ENCODE results near the gene JMJD8.
"Not testable (repeated sequence)": the region's sequence is repeated elsewhere in the genome, so short reads cannot be mapped to it uniquely, and the experiment has no call there.

JMJD8 gene

GRCh38 chr16:694187-694862 is 10.2 kb upstream of the JMJD8 start:
- DNase-seq, result peak in 1 of 10 donors; percentile 70
- intact Hi-C loops (cut with DNase I), result no loop called here

GRCh38 chr16:693766-694165 is 9.6 kb upstream of the JMJD8 start:
- intact Hi-C loops (cut with DNase I), result no loop called here

GRCh38 chr16:693364-693763 is 9.2 kb upstream of the JMJD8 start:
- intact Hi-C loops (cut with DNase I), result no loop called here
- DNase-seq, result no peak

More at GRCh38 chr16:693766-694165, 9.6 kb upstream of the JMJD8 start:
- no peak for DNase-seq

- no peak for DNase-seq
- intact Hi-C loops (cut with DNase I), result no loop called here
Observed at GRCh38 chr16:692356-693108, 8.4 kb upstream of the JMJD8 start.

GRCh38 chr16:691242-691641 is 7.1 kb upstream of the JMJD8 start:
- DNase-seq, result not testable (repeated sequence)

GRCh38 chr16:689175-689897 is 5.2 kb upstream of the JMJD8 start:
- DNase-seq, result no peak
- intact Hi-C loops (cut with DNase I), result no loop called here

More at GRCh38 chr16:691242-691641, 7.1 kb upstream of the JMJD8 start:
- intact Hi-C loops (cut with DNase I), result not testable (repeated sequence)

GRCh38 chr16:687499-687898 is 3.4 kb upstream of the JMJD8 start:
- intact Hi-C loops (cut with DNase I), result no loop called here
- no peak for DNase-seq

GRCh38 chr16:686459-687260 is 2.5 kb upstream of the JMJD8 start:
- peak in 1 of 10 donors; percentile 71 for DNase-seq
- intact Hi-C loops (cut with DNase I), result no loop called here

GRCh38 chr16:685967-686366 is 1.8 kb upstream of the JMJD8 start:
- intact Hi-C loops (cut with DNase I), result no loop called here
- peak in 1 of 10 donors; percentile 79 for DNase-seq

- DNase-seq, result peak in 1 of 10 donors; percentile 70
- intact Hi-C loops (cut with DNase I), result no loop called here
Observed at GRCh38 chr16:684961-685696, 995 bp upstream of the JMJD8 start.

GRCh38 chr16:683396-684070 is 601 bp downstream of the JMJD8 start:
- DNase-seq, result no peak
- intact Hi-C loops (cut with DNase I), result no loop called here

GRCh38 chr16:682493-683395 is 1.4 kb downstream of the JMJD8 start:
- intact Hi-C loops (cut with DNase I), result no loop called here
- no peak for DNase-seq

GRCh38 chr16:681746-682427 is 2.2 kb downstream of the JMJD8 start:
- intact Hi-C loops (cut with DNase I), result no loop called here
- no peak for DNase-seq

- intact Hi-C loops (cut with DNase I), result no loop called here
- peak in 1 of 10 donors; percentile 75 for DNase-seq
Observed at GRCh38 chr16:680967-681745, 3.0 kb downstream of the JMJD8 start.

GRCh38 chr16:680625-680945 is 3.5 kb downstream of the JMJD8 start:
- intact Hi-C loops (cut with DNase I), result no loop called here
- no peak for DNase-seq

- intact Hi-C loops (cut with DNase I), result no loop called here
Observed at GRCh38 chr16:679814-680624, 4.1 kb downstream of the JMJD8 start, which contains the start of gene STUB1. Gene STUB1, plus strand, starts transcription at chr16:680410. Its CDS starts 116 bp downstream, at chr16:680526.

More at GRCh38 chr16:679814-680624, 4.1 kb downstream of the JMJD8 start, which contains the start of gene STUB1:
- peak; percentile 70 to 97 (median 82) for DNase-seq

Measured in posterior cingulate gyrus (tissue), 11 donors.